LNCaP clone FGC (cell line): Measurements from ENCODE around the gene COL18A1.

Source experiments
- DNase-seq: peaks from one replicate; pipeline ENCODE4 v3.0.0-alpha.2; 2011; ENCODE audit warnings: low read depth
- H3K4me3 ChIP-seq: 2 replicates; pipeline ENCODE4 v1.5.1; 2011; ENCODE audit warnings: mild to moderate bottlenecking, low read depth, low read length, control low read depth
- TF ChIP-seq, protein P1 (sequence below): IDR thresholded peaks from 2 replicates; pipeline ENCODE4 v1.5.1; 2012; ENCODE audit warnings: mild to moderate bottlenecking; ENCODE audit not compliant: control insufficient read depth, insufficient read depth; ENCODE audit errors: extremely low read depth

The COL18A1 gene

DNA sequence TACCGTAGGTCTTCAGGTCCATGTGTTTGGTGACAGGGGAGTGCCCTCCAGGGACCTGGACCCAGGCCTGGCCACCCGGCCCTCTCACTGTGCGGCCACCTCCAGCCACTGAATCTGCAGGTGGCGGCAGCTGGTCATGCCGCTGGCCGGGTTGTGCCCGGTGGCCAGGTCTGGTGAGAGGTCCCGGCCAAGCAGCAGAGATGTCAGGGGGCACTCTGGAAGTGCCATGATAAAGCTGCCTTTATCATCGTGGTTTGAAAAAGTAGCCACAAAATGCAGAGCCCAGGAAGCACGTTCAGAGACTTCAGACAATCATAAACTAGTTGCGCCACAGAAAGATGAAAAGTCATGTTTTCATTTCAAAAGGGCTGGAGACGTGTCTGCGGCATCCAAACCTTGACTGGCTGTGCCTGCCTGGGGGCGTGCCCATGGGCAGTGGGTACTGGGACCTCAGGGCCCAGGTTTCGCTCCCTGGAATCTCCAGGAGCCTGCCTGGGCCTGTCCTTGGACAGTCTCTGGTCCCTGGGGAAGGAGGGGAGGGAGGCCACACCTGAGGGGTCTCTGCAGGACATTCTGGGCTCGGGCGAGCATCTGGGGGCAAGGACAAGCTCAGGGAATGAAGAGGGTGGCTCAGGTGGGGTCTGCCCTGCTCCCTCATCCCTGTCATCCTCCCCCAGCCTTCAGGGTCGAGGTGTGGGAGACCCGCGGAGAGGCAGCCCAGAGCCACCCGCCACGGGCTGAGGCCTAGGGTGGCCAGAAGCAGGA lies 44.9 kb downstream of the COL18A1 start:
- TF ChIP-seq, protein P1, sequence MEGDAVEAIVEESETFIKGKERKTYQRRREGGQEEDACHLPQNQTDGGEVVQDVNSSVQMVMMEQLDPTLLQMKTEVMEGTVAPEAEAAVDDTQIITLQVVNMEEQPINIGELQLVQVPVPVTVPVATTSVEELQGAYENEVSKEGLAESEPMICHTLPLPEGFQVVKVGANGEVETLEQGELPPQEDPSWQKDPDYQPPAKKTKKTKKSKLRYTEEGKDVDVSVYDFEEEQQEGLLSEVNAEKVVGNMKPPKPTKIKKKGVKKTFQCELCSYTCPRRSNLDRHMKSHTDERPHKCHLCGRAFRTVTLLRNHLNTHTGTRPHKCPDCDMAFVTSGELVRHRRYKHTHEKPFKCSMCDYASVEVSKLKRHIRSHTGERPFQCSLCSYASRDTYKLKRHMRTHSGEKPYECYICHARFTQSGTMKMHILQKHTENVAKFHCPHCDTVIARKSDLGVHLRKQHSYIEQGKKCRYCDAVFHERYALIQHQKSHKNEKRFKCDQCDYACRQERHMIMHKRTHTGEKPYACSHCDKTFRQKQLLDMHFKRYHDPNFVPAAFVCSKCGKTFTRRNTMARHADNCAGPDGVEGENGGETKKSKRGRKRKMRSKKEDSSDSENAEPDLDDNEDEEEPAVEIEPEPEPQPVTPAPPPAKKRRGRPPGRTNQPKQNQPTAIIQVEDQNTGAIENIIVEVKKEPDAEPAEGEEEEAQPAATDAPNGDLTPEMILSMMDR = no peak
- DNase-seq = no peak
- H3K4me3 ChIP-seq = no peak overlapping the region

DNA sequence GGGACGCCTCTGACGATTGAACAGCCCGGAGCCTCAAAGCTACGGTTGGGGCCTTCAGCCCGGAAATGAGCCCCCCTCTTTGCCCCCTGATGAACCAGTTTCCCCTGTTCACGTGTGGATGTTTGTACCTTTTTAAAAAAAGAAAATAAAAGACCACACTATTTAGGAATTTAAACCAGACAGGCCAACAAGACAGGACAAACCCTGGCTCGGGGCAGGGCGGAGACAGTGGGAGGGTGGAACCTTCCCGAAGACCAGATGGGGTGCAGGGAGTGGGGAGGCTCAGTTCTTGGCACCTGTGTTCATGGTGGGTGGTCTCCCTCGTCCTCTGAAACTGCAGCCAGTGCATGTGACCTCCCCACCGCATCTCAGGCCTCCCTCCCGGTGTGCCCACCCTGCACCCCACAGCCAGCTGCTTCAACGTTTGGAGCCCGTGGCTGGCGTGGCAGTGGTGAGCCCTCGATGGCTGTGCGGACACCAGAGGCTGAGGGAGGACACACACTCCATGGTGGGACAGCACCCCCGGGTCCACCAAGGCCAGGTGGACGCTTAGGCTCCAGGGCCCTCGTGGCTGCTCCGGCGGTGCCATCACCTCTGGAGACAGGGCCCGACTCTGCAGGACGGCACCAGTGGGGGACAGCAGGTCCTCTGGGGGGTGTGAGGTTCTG lies 45.6 kb downstream of the COL18A1 start:
- TF ChIP-seq, protein P1 = no peak
- no peak for DNase-seq
- no peak overlapping the region for H3K4me3 ChIP-seq

DNA sequence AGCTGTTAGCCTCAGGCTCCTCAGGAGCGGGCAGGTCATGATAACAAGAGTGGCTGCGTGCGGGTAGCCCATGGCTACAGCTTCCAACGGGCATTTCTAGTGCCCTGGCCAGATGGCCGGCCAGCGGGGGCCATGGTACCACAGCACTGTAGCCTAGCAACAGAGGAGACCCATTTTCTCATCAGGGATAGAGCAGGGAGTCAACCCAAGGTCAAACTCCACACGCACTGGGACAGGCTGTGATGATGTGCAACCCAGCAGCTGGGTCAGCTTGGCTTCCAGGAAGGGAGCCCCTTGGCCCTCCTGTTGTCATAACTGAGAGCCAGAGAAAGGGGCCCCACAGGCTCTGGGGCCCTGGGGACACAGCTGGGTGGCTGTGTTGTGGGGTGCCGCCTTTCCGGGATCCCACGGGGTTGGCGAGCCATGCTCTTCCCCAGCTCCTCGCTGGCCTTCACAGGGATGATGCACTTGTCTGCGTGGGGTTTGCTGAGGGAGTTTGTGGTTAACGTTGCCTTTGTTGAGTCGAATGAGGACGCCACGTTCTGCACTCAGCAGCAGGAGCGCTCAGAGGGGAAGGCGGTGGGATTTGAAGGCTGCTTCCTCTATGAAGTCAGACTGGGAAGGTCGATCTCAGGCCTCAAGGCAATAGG lies 46.3 kb downstream of the COL18A1 start:
- DNase-seq = no peak
- TF ChIP-seq, protein P1 = no peak
- H3K4me3 ChIP-seq = no peak overlapping the region

DNA sequence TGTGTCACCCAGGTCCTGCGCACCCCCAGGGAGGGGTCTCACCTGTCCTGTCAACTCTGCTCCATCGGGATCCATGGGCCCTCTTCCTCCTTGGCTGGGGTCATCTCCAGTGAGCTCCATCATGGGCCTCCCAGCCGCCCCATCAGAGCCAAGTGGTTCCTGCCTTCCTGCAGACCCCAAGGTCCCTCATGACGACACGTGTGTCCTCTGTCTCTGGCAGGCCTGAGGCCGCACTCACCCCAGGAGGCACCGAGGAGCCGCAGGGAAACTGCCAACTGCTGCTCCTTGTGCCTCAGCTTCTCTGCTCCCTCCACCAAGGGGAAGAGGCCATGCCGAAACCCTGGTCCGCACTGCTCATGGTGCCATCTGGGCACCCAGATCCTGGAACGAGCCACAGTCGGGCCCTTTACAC lies 46.8 kb downstream of the COL18A1 start:
- TF ChIP-seq, protein P1 = no peak
- no peak for DNase-seq
- H3K4me3 ChIP-seq = no peak overlapping the region

- no peak for DNase-seq
- TF ChIP-seq, protein P1 = no peak
- no peak overlapping the region for H3K4me3 ChIP-seq
These were observed 47.8 kb downstream of the COL18A1 start for GRCh38 chr21:45452696-45453307.

GRCh38 chr21:45453308-45453950 lies 48.5 kb downstream of the COL18A1 start:
- TF ChIP-seq, protein P1 = no peak
- DNase-seq = no peak
- H3K4me3 ChIP-seq = no peak overlapping the region
